Bone marrow (tissue), 2 donors: ENCODE results near the gene NR3C2.

Experiments used
- DNase-seq, 2 donors: peaks; one replicate each; lab custom pipeline; 2025; lab: John Stamatoyannopoulos, UW

NR3C2 gene

DNA sequence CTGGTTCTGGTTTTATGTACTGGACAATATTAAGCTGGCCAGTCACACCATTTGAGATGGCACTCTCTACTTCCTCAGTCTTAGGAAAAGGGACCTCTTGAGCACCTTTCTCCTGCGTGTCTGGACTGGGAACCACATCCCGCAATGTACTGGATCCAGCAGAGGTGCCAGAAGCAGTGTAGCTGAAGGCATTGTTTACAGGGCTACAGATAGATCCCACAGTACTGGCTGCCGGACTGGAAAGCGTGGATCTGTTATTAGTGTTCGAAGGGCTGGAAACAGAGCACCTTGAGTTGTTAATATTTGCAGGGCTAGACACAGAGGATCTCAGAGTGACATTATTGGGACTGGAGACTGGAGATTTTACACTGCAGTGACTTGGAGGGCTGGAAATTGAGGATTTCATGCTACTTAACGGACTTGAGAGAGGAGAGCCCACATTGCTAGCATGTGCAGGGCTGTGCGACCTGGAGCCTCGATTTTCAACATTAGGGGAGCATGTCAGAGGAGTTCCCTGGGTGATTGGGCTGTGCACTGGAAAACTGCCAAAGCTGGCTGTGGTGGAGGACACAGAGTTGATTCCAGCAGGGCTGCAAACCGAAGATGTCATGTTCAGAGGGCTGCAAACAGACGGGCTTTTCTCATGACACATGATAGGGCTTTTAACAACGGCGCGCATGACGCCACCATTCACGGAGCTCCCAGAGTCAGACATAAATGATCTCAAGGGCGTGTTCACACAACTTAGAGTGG is 6.4 kb downstream of the NR3C2 start:
- DNase-seq, result no peak

DNA sequence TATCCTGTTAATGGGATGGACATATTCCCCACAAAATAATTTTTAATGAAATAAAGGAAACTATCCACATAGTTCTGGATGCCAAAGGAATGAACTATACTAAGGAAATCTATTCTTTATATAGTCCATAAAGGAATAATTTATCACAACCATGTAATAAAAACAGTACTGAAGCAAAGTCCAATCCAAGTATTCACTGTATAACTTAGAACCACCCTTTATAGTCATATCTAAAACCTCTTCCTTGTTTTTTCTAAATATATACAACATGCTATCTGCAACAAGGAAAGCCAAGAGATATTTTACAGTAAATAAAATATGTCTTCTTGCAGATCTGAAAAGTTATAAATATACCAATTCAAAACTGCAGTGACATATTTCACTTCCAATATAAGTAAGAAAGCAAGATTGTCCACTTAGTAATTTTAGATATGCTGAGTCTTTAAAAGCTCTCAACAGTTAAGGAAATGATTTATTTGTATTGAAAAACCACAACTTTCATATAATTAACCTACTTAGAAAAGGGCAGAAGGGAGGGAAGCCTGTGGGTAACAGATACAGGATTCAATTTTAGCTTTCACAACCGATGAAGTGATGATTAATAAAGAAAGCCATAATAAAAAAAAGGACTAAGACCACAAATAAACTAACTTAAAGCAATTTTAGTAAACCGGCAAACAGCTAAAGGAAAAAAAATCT is 8.0 kb downstream of the NR3C2 start:
- no peak for DNase-seq

DNA sequence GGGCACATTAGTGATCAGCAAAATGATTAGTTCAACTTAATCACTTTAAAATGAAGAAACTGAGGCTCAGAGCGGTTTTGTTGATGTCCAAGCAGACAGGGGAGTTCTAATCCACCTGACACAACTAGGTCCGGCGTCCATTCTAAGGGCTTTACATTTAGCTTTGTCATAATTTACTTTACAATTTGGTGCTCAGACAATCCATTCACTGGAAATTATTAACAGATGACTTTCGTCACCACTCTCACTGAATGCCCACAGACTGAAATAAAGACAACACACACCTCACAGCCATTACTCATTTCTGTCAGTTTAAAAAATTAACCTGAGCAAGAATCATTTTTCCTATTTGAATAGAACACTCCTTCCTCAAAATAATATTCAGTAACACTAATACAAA is 10.8 kb downstream of the NR3C2 start:
- DNase-seq, result no peak

DNA sequence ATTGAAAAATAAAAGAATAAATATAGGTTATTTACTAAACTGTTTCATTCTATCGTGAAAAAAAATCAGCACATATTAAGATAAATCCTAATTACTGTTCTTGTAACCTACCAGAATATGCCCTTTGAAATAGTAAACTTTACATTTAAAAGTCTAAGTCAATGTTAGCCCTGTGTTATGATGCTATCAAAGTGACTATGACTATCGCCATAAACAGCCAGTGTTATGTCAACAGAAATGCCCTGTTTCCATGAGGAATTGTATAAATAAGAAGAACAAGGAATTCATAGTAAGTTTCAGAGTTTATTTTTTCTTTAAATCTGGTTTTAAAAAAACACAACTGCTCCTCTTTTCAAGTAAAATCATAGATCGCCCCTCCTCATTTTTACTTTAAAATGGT is 11.4 kb downstream of the NR3C2 start:
- no peak for DNase-seq

DNA sequence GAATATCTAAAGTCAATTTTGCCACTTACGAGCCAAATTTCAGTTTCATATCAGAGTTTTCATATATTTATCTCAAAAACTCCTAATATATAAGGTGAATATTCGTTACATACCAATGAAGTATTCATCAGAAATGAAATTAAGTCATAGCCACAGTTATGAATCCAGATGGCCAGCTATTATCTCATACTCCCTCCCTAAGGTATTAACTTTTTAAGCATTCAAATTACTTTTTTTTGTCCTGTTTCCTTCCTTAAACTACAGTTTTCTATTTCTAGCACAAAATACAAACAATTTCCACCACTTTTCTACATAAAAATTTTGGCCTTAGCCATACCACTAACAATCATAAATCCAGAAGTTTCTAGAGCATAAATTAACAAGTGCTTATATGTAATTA is 13.0 kb downstream of the NR3C2 start:
- DNase-seq, result no peak

DNA sequence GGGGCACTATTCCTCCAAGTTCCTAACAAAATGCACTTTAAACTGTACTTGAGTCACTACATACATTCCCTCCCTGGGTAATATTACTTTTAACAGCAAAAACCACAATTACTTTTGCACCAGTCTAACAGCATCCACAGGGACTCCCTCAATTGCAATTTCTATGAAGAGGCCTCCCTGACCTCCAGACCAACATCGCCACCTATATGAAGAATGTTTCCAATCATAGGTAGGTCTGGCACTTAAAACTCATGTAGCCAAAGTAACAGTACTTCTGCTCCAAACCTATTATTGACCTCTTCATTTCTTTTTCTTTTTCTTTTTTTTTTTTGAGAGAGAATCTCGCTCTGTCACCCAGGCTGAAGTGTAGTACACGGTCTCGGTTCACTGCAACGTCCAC is 15.6 kb downstream of the NR3C2 start:
- DNase-seq, result no peak

DNA sequence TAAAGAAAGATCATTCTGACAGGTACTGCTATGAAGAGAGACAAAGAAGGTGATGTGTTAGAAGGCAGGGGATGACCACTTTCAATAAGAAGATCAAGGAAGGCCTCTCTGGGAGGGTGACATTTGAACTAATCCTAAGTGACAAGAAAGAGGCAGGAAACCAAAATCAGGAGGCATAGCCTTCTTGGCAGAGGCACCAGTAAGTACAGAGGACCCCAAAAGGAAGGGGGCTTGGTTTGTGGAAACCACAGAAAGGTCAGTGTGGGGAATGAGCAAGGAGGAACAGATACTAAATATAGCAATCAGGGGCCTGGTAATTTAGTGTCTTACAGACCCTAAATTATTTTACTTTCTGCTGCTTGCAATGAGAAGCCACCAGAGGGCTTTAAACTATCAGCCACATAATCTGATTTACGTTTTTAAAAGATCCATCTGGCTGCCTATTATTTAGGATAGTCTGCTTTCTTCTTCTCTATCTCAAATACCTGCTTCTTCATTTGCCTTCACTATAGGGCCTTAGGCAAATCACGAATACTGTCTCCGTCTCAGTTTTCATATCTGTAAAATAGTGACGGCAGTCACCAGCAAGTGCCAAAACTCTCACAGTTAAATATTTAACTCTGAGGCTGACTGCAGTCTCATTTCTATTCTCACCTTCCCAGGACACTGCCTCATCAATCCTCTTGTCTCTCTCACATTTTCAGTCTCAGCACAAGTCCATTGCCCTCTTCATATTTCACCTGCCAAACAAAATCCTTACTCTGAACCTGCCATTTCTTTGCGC is 16.7 kb downstream of the NR3C2 start:
- DNase-seq, result no peak

DNA sequence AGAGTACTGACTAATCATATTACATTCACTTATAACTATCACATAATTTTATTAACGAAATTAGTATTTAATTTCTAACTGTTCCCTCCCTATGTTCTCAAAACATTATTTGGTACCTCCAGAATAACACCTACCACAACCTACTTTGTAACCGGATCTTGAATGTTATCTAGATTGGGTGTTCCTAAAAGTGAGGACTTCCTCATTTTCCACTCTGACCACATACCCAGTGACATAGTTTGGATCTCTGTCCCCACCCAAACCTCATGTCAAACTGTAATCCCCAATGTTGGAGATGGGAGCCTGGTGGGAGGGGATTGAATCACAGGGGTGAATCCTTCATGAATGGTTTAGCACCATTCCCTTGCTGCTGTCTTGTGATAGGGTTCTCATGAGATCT is 21.8 kb downstream of the NR3C2 start:
- DNase-seq, result no peak

DNA sequence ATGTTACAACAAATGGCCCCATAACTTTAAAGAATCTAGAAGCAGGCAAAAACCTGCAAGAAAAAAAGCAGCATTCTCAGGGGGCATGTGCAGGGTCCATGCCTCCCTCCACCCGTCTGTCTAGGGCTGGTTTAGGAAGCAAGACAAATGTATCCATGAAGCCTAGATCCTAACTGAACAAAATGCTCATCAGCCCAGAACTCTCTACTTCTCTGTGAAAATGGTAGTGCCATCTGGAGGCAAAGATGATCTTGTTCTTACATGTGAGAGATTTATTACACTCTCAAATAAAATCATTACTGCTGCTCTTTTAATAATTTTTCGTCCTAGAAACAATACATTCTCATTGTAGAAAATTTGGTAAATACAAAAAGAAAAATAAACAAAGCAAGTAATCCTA is 26.7 kb downstream of the NR3C2 start:
- DNase-seq, result no peak

DNA sequence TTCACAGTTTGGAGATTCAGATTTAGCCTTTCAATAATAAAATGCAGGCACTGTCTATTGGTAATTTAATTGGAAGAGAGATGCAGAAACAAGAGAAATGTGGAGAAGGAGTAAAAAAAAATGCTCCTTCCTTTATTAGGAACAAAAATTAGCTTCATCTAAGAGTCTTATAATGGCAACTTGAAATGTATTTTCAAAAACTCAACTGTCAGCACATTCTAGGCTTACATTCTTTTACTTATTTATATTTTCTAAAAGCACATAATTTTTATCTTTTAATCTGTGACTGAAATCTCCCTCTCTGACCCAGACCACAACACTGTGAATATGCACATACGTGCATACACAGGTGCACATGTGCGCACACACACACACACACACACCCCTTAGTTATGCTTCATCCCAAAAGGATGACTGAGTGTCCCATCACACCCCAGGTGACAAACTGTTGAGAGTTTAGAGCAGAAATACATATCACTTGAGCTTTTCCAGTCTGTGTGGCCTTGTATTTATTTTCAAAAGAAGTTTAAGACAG is 29.7 kb downstream of the NR3C2 start:
- DNase-seq, result no peak

DNA sequence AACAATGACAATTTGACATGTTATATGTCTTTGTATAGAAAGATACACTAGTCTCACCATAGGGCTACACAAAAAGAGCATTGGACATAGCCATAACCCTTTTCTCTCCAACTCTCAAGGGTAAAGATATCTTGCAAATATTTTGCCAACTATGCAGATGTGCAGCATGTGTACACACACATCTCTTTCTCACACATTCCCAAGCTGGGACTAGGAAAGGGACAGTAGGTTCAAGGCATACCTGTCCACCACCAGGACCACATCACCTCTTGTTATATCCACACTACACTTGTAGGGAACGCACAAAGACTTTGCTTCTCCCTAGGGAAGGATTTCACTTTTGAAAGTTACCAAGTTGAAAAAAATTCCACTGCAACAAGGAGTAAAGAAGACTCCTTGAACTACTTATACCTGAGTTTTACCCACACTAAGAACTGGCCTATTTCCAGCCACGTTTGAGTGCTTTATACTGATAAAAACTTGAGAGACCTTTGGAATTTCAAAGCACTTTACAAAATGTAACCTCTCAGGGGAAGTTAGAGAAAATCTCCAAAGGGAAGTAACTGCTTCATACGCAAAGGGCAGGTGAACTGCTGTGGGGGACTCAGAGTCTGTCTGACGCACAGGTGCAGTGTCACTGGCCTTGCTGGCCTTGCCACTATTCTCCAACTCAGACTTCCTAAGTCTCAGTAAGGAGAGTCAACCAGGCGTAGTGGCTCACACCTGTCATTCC is 36.9 kb downstream of the NR3C2 start:
- DNase-seq, result no peak

DNA sequence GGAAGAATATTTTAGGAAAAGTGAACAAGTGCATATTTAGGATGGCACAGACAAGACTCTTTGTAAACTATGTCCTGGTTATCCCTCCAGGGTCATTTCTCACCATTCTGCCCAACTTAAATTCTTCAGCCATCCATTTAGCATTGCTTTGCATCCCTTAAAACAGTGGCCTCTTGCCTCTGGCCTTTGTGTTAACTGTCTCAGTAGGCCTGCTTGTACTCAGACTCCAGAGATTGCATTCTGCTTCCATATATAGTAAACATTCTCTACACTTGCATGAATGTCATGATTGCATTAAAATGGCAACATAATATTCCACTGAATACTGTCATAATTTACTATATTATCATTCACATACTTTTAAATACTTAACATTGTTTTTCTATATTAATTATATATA is 43.2 kb downstream of the NR3C2 start:
- no peak for DNase-seq

DNA sequence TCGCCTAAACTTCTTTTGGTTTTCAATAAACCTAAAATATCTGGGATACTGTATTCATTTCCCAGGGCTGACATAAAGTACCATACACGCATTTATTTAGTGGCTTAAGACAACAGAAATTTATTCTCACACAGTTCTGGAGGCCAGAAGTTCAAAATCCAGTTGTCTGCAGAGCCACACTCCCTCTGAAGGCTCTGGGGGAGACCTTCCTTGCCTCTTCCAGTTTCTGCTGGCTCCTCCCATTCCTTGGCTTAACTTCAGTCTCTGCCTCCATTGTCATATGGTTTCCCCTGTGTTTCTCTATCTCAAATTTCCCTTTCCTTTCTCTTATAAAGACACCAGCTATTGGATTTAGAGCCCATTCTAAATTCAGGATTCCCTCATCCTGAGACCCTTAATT is 44.4 kb downstream of the NR3C2 start:
- no peak for DNase-seq

DNA sequence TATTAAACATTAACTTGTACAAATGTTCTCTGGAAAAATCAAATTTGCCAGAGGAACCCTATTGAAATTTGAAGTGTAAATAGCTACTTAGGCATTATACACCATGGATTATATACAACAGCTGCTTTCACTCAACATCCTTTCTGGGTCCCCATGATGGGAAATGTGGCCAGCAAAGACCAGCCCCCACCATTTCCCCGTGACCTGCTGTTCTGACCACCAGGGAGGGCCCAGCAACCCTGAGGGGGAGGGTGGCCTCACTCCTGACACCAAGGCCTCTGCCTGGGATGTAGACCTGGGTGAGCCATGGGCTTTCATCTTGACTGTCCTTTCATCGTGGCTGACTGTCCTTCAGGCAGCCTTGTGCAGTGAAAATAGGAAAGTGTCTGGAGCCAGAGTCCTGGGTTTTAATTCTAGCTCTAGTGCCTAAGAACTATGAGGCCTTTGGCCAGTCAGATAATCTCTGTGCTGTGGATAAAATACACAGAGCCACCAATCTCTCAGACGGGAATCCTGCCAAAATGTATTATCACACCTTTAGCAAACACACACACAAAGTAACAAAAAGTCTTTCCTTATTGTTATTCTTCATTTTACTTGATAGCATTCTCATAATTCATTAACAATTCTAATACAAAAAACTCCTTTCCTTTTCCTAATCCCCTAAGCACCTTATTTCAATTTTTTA is 45.1 kb downstream of the NR3C2 start:
- DNase-seq, result no peak

DNA sequence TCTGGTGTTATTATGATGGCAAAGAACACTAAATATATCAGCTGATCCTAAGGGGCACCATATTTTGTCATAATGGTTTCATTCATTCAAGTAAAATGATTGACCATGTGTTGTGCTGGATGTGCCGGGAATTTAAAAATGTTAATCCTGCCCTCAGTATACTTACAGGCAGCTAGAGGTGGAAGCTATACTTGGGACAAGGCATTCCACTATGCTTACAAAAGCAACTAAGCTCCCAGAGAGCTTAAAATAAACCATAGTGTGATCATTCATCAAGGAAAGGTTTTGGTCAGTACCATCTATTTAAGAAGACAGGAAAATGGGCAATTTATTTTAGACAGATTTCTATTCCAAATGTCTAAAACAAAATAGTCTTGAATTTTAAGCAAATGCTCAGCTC is 46.4 kb downstream of the NR3C2 start:
- DNase-seq, result no peak

DNA sequence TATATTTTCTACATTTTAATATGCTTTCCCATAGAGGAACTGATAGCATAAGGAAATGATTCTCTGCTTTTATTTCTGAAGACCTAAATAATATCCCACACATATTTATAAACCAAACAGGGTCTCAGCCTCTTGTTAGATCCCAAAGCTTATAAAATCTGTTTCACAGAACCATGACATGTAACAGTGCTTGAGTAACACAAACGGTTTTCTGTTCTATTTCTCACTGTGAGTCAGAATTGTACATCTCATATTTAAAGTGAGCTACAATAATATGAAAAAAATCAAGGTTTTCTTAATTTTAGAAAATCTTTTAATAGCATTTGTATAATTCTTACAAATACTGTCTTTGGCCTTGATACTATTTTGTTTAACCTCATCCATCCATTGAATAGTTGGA is 51.2 kb downstream of the NR3C2 start:
- DNase-seq, result no peak

DNA sequence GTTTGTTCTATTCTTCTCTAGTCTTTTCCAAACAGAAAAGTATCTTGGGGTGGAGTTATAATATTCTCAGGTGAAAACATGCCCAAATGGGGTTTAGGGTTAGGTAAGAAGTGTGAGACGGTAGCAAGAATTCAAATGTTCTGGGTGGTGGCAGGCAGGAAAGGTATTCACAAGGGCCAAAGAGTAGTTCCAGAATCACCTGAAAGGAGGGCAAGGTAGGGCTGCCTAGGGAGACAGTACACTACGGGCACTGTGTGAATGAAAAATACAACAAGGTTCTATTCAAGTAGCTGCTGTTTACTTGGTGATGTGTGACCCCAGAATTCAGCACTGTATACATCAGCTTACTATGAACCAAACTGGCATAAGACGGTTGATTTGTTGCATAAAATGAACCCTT is 51.9 kb downstream of the NR3C2 start:
- no peak for DNase-seq

DNA sequence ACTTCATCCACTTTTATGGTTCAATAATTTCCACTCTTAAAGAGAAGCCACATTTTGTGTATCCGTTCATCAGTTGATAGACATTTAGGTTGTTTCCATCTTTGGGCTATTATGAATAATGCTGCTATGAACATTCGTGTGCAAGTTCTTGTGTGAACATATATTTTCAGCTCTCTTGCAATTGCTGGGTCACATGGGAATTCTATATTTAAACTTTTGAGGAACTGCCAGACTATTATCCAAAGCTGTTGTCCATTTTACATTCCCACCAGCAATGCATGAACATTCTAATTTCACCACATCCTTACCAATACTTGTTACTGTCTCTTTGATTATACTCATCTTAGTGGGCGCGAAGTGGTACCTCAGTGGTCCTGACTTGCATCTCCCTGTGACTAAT is 61.9 kb downstream of the NR3C2 start:
- no peak for DNase-seq

DNA sequence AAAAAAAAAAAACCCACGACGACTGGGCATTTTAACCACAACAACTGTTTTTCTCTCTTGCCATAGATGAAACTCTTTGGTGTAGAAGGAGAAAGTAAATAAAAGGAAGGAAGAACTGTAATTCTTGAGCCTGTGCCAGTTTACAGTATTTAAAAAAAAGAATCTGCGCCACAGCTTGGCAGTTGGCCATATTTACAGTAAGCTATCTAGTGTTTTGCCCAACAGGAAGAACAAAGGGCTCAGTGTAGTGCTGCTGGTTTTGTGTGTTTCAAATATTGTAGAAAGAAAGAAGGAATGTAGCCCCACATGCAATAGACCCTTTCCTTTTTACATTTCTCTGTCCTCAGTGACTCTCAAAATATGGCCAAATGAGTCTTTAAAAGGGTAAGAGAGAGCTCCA is 66.1 kb downstream of the NR3C2 start:
- no peak for DNase-seq

DNA sequence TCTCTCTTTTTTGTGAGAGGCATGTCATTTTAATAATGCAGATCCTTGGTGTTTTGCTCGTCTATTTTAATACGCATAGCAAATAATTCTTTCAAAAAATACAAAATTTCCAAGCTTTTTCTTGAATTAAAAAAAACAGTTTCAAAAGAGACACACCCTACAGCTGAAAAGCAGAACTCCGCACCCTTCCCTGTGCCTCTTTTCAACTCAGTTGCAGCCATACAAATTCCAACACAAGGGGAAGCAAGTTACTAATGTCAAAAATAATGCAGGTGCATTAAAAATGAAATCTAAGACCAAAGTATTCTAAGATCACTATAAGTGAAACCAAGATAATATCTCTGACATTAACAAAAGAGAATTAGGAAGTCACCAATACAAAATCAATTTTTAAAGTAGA is 66.6 kb downstream of the NR3C2 start:
- DNase-seq, result no peak

DNA sequence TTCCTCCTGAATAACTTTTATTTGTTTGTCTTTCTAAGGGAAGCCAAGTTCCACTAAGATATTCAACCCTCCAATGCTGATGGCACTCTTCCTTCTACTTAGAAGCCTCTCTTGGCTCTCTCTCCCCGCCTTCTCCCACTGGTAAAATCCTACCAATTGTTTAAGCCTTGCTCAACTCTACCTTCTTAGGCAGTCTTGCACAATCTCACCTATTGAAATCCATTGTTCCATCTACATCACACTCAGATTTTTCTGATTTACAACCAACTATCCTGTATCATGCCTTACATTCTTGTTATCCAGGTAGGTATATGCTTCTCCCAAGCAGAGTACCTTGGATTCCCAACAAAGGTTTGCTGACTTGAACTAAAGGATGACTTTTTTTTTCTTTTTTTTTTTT is 69.1 kb downstream of the NR3C2 start:
- DNase-seq, result no peak

DNA sequence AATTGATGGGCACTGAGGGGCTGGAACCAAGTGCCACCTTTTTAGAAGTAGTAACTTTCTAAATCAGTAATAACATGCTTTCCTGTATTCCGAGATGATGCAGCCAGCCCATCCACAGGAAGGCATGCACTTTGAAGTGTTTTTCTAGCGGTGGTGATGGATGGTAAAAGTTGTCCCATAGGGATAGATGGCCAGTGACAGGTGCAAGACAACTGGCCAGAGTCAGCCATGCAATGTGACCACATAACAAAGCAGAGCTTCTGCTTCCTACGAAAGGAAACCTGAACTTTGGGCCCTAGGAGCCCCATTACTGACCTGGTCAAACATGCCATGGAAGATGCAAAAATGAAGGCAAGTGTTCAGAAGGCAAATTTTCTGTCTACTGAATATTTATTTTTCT is 72.3 kb downstream of the NR3C2 start:
- DNase-seq, result no peak
